SU-DHL-6 (cell line): ENCODE measurements around the gene NAA38.

Experiments
- EZH2phosphoT487 ChIP-seq: fragments of 200-600 bp; sonication (generic), shearing (Covaris generic); conservative IDR thresholded peaks from 2 replicates; pipeline ENCODE4 v1.6.1; 2018; ENCODE audit warnings: mild to moderate bottlenecking, antibody characterized with exemption, low read length, moderate library complexity, mixed read lengths
- TF ChIP-seq, protein P1 (sequence below): fragments of 200-600 bp; sonication (generic); IDR thresholded peaks from one replicate; pipeline ENCODE4 v1.5.1; 2017; ENCODE audit warnings: antibody characterized with exemption, mild to moderate bottlenecking, low read length, moderate library complexity; ENCODE audit not compliant: insufficient read depth, poor library complexity, severe bottlenecking

DNA sequence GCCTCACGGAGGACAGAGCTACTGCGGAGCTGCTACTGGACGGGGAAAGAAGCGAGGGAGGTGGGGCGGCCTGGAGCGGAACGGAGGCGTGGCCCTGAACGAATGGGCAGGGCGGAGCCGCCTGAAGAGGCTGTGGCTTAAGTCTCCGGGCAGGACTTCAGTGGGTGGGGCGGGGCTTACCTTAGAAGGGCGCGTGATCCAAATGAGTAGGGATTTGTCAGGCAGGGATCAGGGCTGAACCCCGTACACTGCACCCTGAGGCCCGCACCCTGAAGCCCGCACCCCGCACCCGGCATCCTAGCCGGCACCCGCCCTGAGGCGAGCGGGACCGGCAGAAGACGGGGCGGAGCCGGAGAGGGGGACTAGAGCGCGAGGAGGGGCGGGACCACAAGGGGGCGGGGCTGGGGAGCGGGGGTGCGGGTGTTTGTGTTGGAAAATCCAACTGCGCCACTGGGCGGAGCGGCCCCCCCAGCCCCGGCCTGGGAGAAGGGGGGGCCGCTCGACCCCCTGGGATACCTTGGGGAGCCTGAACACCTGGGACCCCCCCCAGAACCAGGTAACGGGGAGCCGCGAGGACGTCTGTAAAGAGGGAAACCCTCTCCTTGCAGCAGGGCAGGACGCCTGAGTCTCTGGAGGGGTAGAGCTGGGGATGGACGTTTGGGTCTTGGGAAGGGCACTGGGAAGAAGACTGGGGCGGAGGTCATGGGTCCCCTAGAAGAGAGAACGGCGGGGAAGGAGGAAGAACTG lies 23.4 kb downstream of the NAA38 start, which contains the start of gene KDM6B:
- TF ChIP-seq, protein P1, sequence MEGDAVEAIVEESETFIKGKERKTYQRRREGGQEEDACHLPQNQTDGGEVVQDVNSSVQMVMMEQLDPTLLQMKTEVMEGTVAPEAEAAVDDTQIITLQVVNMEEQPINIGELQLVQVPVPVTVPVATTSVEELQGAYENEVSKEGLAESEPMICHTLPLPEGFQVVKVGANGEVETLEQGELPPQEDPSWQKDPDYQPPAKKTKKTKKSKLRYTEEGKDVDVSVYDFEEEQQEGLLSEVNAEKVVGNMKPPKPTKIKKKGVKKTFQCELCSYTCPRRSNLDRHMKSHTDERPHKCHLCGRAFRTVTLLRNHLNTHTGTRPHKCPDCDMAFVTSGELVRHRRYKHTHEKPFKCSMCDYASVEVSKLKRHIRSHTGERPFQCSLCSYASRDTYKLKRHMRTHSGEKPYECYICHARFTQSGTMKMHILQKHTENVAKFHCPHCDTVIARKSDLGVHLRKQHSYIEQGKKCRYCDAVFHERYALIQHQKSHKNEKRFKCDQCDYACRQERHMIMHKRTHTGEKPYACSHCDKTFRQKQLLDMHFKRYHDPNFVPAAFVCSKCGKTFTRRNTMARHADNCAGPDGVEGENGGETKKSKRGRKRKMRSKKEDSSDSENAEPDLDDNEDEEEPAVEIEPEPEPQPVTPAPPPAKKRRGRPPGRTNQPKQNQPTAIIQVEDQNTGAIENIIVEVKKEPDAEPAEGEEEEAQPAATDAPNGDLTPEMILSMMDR: no peak
- no peak for TF ChIP-seq EZH2phosphoT487
